Stomach (tissue), 4 donors: ENCODE results near the gene PABPC1L2A.
"Not testable (repeated sequence)": the region's sequence is repeated elsewhere in the genome, so short reads cannot be mapped to it uniquely, and the experiment has no call there.

Experiments used
- CTCF ChIP-seq, 7 experiments: fragments of 450-650 bp in 4 of 7; fragments of 200-600 bp in 3 of 7; sonication (generic) in 3 of 7; IDR thresholded peaks; one replicate each; pipeline ENCODE4 v1.5.1; 2016 to 2019; ENCODE audit warnings: antibody characterized with exemption in 7 of 7, control low read depth in 2 of 7, mild to moderate bottlenecking in 1 of 7
- POLR2A ChIP-seq, 4 donors: fragments of 450-650 bp; IDR thresholded peaks; one replicate each; pipeline ENCODE4 v1.6.1; 2016; ENCODE audit warnings: antibody characterized with exemption in 4 of 4, control low read depth in 2 of 4, mild to moderate bottlenecking in 1 of 4, moderate library complexity in 1 of 4

GRCh38 chrX:73078597-73078996 lies 715 bp downstream of the PABPC1L2A start:
- not testable (repeated sequence) for TF ChIP-seq CTCF, POLR2A (IDR thresholded peaks at IDR 0.05)
